ENCODE results near the gene SNAI3. TPM values are rescaled to one million over a fixed set of nuclear protein-coding genes. Genes with fewer than 3 reads are reported as not detected.
A peak's percentile ranks its signal among the peaks of the same experiment; 100 is the strongest.

SNAI3 gene
- polyA plus RNA-seq, 3 donors: 0.87 to 1.4 (median 1.2) TPM

- no peak for DNase-seq
Observed at GRCh38 chr16:88721815-88722755, 35.8 kb upstream of the SNAI3 start.

GRCh38 chr16:88721236-88721635, 34.9 kb upstream of the SNAI3 start:
- no peak for DNase-seq

GRCh38 chr16:88720396-88720970, 34.2 kb upstream of the SNAI3 start:
- DNase-seq: no peak

GRCh38 chr16:88719933-88720296, 33.6 kb upstream of the SNAI3 start:
- no peak for DNase-seq

GRCh38 chr16:88719267-88719932, 33.1 kb upstream of the SNAI3 start:
- no peak for DNase-seq

- DNase-seq: no peak
Observed at GRCh38 chr16:88718178-88718577, 31.9 kb upstream of the SNAI3 start.

GRCh38 chr16:88716601-88717001, 30.3 kb upstream of the SNAI3 start:
- no peak for DNase-seq

GRCh38 chr16:88716201-88716600, 29.9 kb upstream of the SNAI3 start:
- no peak for DNase-seq

GRCh38 chr16:88715312-88716190, 29.2 kb upstream of the SNAI3 start:
- no peak for DNase-seq

- no peak for DNase-seq
Observed at GRCh38 chr16:88714420-88715302, 28.4 kb upstream of the SNAI3 start.

GRCh38 chr16:88713568-88714419, 27.5 kb upstream of the SNAI3 start:
- DNase-seq: no peak

- DNase-seq: no peak
Observed at GRCh38 chr16:88713054-88713453, 26.7 kb upstream of the SNAI3 start.

GRCh38 chr16:88712362-88712979, 26.2 kb upstream of the SNAI3 start:
- no peak for DNase-seq

- no peak for DNase-seq
Observed at GRCh38 chr16:88711750-88712340, 25.5 kb upstream of the SNAI3 start.

- DNase-seq: no peak
Observed at GRCh38 chr16:88710556-88710955, 24.2 kb upstream of the SNAI3 start.

- DNase-seq: no peak
Observed at GRCh38 chr16:88706965-88707826, 20.9 kb upstream of the SNAI3 start.

- DNase-seq: peak; percentile 85
Observed at GRCh38 chr16:88706229-88706964, 20.1 kb upstream of the SNAI3 start, which contains the start of the genes CTU2 and RNF166. TSS of gene CTU2 (plus strand) at chr16:88706503. CDS start at chr16:88706531, 28 bp downstream. TSS of gene RNF166 (minus strand) at chr16:88706408. CDS start at chr16:88706325, 83 bp downstream.

Measured in renal pelvis (tissue), 4 donors.